Neural cell (in vitro differentiated cells): Measurements from ENCODE around the gene KRTAP4-6. TPM values are rescaled to one million over a fixed set of nuclear protein-coding genes. Genes with fewer than 3 reads are reported as not detected.

Source experiments
- H2AFZ ChIP-seq: fragments of 200-600, 300-800 bp; sonication (generic), shearing (Covaris generic); 2 replicates; pipeline ENCODE4 v1.6.0; 2014; ENCODE audit warnings: low read depth, mild to moderate bottlenecking, antibody characterized with exemption, low read length, moderate library complexity
- H3F3A ChIP-seq: fragments of 200-600 bp; shearing (Covaris generic); 2 replicates; pipeline ENCODE4 v1.6.1; 2016; ENCODE audit warnings: mild to moderate bottlenecking, moderate library complexity, mixed read lengths, antibody characterized with exemption, low read length; ENCODE audit not compliant: insufficient read depth, poor library complexity, severe bottlenecking
- H3K27ac ChIP-seq: fragments of 200-600, 300-800 bp; sonication (generic), shearing (Covaris generic); 2 replicates; pipeline ENCODE4 v1.5.1; 2014; ENCODE audit warnings: mild to moderate bottlenecking, low read length, moderate library complexity
- H3K27me3 ChIP-seq: fragments of 300-800, 200-600 bp; sonication (generic), shearing (Covaris generic); 2 replicates; pipeline ENCODE4 v1.6.0; 2014; ENCODE audit warnings: mild to moderate bottlenecking, low read depth, low read length, moderate library complexity; ENCODE audit not compliant: insufficient read depth
- H3K36me3 ChIP-seq: fragments of 300-800, 200-600 bp; sonication (generic), shearing (Covaris generic); 2 replicates; pipeline ENCODE4 v1.5.1; 2014; ENCODE audit warnings: mild to moderate bottlenecking, antibody characterized with exemption, low read length, moderate library complexity; ENCODE audit not compliant: insufficient read depth
- H3K4me2 ChIP-seq: fragments of 300-800, 200-600 bp; sonication (generic), shearing (Covaris generic); 2 replicates; pipeline ENCODE4 v1.6.0; 2014; ENCODE audit warnings: mild to moderate bottlenecking, low read length
- H3K4me3 ChIP-seq: fragments of 300-800, 200-600 bp; sonication (generic), shearing (Covaris generic); 2 replicates; pipeline ENCODE4 v1.5.1; 2014; ENCODE audit warnings: mild to moderate bottlenecking, low read length, moderate library complexity
- H3K79me2 ChIP-seq: fragments of 200-600 bp; shearing (Covaris generic); replicated peaks from 2 replicates; pipeline ENCODE4 v1.6.0; 2014; ENCODE audit warnings: mild to moderate bottlenecking, low read length, moderate library complexity; ENCODE audit not compliant: insufficient read depth
- H3K9ac ChIP-seq: fragments of 300-800, 200-600 bp; sonication (generic), shearing (Covaris generic); 2 replicates; pipeline ENCODE4 v1.6.1; 2016; ENCODE audit warnings: mild to moderate bottlenecking, low read length, mixed read lengths
- H3K9me2 ChIP-seq: fragments of 200-600 bp; shearing (Covaris generic); 2 replicates; pipeline ENCODE4 v1.6.1; 2016; ENCODE audit warnings: mild to moderate bottlenecking, low read length, mixed read lengths; ENCODE audit not compliant: insufficient read depth
- H3K9me3 ChIP-seq: fragments of 200-600, 300-800 bp; sonication (generic), shearing (Covaris generic); 2 replicates; pipeline ENCODE4 v1.6.1; 2016; ENCODE audit warnings: mild to moderate bottlenecking, mixed run types, low read length, moderate library complexity, mixed read lengths
- H4K20me1 ChIP-seq: fragments of 200-600 bp; shearing (Covaris generic); 2 replicates; pipeline ENCODE4 v1.6.1; 2016; ENCODE audit warnings: mild to moderate bottlenecking, mixed run types; ENCODE audit not compliant: insufficient read depth
- EZH2 ChIP-seq: fragments of 200-600, 300-800 bp; shearing (Covaris generic), sonication (generic); IDR thresholded peaks from 2 replicates; pipeline ENCODE4 v1.6.1; 2014; ENCODE audit warnings: antibody characterized with exemption, low read length, borderline replicate concordance, mild to moderate bottlenecking; ENCODE audit not compliant: insufficient read depth, poor library complexity, severe bottlenecking
- MXI1 ChIP-seq: fragments of 450-650 bp; conservative IDR thresholded peaks from 2 replicates; pipeline ENCODE4 v1.6.1; 2014; ENCODE audit warnings: antibody characterized with exemption, mild to moderate bottlenecking; ENCODE audit not compliant: poor library complexity, severe bottlenecking
- POLR2AphosphoS5 ChIP-seq: IDR thresholded peaks from 2 replicates; pipeline ENCODE4 v1.6.1; 2012
- REST ChIP-seq: IDR thresholded peaks from 2 replicates; pipeline ENCODE4 v1.6.1; 2012; ENCODE audit warnings: borderline replicate concordance
- SMC3 ChIP-seq: fragments of 450-650 bp; conservative IDR thresholded peaks from 2 replicates; pipeline ENCODE4 v1.6.1; 2014; ENCODE audit warnings: antibody characterized with exemption, mild to moderate bottlenecking, moderate library complexity; ENCODE audit not compliant: poor library complexity
- TAF1 ChIP-seq: IDR thresholded peaks from 2 replicates; pipeline ENCODE4 v1.6.1; 2012; ENCODE audit warnings: low read depth
- polyA plus RNA-seq: library from polyadenylated mRNA; depleted of rRNA; stranded (reverse); fragments of >200 nt; gene quantifications from 2 replicates; pipeline ENCODE4 v1.2.3, GENCODE V29; 2014
- TF ChIP-seq, protein P1 (sequence below): fragments of 450-650 bp; IDR thresholded peaks from 2 replicates; pipeline ENCODE4 v1.5.1; 2014; ENCODE audit warnings: antibody characterized with exemption, mild to moderate bottlenecking, moderate library complexity; ENCODE audit not compliant: poor library complexity, severe bottlenecking

KRTAP4-6 gene
- polyA plus RNA-seq, 1 donor from 2014 or later, result not detected

- Histone ChIP-seq H3K27me3 (no peaks in the 10 kb centered on the region), H3K27ac (no peak within 1 kb of the TSS), H3K36me3 (no peaks in the 10 kb centered on the region), H3K4me2 (no peak within 1 kb of the TSS), H3K79me2 (no peaks in the 10 kb centered on the region), H2AFZ (no peak within 1 kb of the TSS), H4K20me1 (no peaks in the 10 kb centered on the region), H3K9me3 (no peaks in the 10 kb centered on the region), H3K9me2 (no peaks in the 10 kb centered on the region), H3K4me3 (no peak within 1 kb of the TSS), H3K9ac (no peak within 1 kb of the TSS), H3F3A (no peaks in the 10 kb centered on the region)
- TF ChIP-seq SMC3, result no peak
- no peak for TF ChIP-seq TAF1
- TF ChIP-seq MXI1, result no peak
- no peak for TF ChIP-seq REST
- TF ChIP-seq EZH2, result no peak
Measured at GRCh38 chr17:41168121-41168520, 27.8 kb upstream of the KRTAP4-6 start, which contains the start of gene KRTAP4-3. Gene KRTAP4-3 (minus strand): TSS chr17:41168221. CDS start chr17:41168172, 49 bp downstream.

DNA sequence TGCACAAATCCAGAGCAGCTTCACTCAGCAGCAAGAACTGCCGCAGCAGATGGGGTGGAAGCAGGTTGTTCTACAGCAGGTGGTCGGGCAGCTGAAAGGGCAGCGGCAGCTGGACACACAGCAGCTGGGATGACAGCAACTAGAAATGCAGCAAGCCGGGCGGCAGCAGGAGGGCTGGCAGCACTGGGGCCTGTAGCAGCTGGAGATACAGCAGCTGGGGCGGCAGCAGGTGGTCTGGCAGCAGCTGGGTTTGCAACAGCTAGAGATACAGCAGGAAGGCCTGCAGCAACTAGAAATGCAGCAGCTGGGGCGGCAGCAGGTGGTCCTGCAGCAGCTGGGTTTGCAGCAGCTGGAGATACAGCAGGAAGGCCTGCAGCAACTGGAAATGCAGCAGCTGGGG, 27.2 kb upstream of the KRTAP4-6 start:
- Histone ChIP-seq H3K27me3 (no peaks in the 10 kb centered on the region), H2AFZ (no peak overlapping the region), H3F3A (no peaks in the 10 kb centered on the region), H3K4me3 (no peak overlapping the region), H3K79me2 (no peaks in the 10 kb centered on the region), H3K36me3 (no peaks in the 10 kb centered on the region), H3K27ac (no peak overlapping the region), H3K9me3 (no peaks in the 10 kb centered on the region), H3K4me2 (no peak overlapping the region), H4K20me1 (no peaks in the 10 kb centered on the region), H3K9me2 (no peaks in the 10 kb centered on the region), H3K9ac (no peak overlapping the region)
- TF ChIP-seq, protein P1, sequence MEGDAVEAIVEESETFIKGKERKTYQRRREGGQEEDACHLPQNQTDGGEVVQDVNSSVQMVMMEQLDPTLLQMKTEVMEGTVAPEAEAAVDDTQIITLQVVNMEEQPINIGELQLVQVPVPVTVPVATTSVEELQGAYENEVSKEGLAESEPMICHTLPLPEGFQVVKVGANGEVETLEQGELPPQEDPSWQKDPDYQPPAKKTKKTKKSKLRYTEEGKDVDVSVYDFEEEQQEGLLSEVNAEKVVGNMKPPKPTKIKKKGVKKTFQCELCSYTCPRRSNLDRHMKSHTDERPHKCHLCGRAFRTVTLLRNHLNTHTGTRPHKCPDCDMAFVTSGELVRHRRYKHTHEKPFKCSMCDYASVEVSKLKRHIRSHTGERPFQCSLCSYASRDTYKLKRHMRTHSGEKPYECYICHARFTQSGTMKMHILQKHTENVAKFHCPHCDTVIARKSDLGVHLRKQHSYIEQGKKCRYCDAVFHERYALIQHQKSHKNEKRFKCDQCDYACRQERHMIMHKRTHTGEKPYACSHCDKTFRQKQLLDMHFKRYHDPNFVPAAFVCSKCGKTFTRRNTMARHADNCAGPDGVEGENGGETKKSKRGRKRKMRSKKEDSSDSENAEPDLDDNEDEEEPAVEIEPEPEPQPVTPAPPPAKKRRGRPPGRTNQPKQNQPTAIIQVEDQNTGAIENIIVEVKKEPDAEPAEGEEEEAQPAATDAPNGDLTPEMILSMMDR, result no peak
- no peak for TF ChIP-seq POLR2AphosphoS5
- TF ChIP-seq TAF1, result no peak
- TF ChIP-seq REST, result no peak
- TF ChIP-seq SMC3, result no peak
